Measurements from ENCODE around the gene PAQR5.
"Not testable (repeated sequence)": the region's sequence is repeated elsewhere in the genome, so short reads cannot be mapped to it uniquely, and the experiment has no call there.

Gene PAQR5

GRCh38 chr15:69316291-69316690, 17.6 kb downstream of the PAQR5 start:
- DNase-seq (ENCODE audit: low read depth in 2 of 2): no peak

GRCh38 chr15:69317392-69317841, 18.7 kb downstream of the PAQR5 start:
- no peak for DNase-seq (ENCODE audit: low read depth in 2 of 2)

- DNase-seq (ENCODE audit: low read depth in 2 of 2): no peak
Observed at GRCh38 chr15:69318033-69318432, 19.3 kb downstream of the PAQR5 start.

- DNase-seq (ENCODE audit: low read depth in 2 of 2): no peak
Observed at GRCh38 chr15:69319384-69320375, 21.0 kb downstream of the PAQR5 start.

GRCh38 chr15:69320977-69321554, 22.4 kb downstream of the PAQR5 start:
- DNase-seq (ENCODE audit: low read depth in 2 of 2): no peak

GRCh38 chr15:69323893-69324430, 25.2 kb downstream of the PAQR5 start:
- no peak for DNase-seq (ENCODE audit: low read depth in 2 of 2)

- no peak for DNase-seq (ENCODE audit: low read depth in 2 of 2)
Observed at GRCh38 chr15:69324565-69324964, 25.9 kb downstream of the PAQR5 start.

GRCh38 chr15:69325456-69325971, 26.8 kb downstream of the PAQR5 start:
- no peak for DNase-seq (ENCODE audit: low read depth in 2 of 2)

- no peak for DNase-seq (ENCODE audit: low read depth in 2 of 2)
Observed at GRCh38 chr15:69328080-69328479, 29.4 kb downstream of the PAQR5 start.

- DNase-seq (ENCODE audit: low read depth in 2 of 2): no peak
Observed at GRCh38 chr15:69328739-69329138, 30.0 kb downstream of the PAQR5 start.

GRCh38 chr15:69337138-69337537, 38.4 kb downstream of the PAQR5 start:
- no peak for DNase-seq (ENCODE audit: low read depth in 2 of 2)

- DNase-seq (ENCODE audit: low read depth in 2 of 2): no peak
Observed at GRCh38 chr15:69338535-69339213, 40.0 kb downstream of the PAQR5 start.

- DNase-seq (ENCODE audit: low read depth in 2 of 2): not testable (repeated sequence)
Observed at GRCh38 chr15:69339214-69339543, 40.5 kb downstream of the PAQR5 start.

- DNase-seq (ENCODE audit: low read depth in 2 of 2): no peak
Observed at GRCh38 chr15:69340243-69340900, 41.7 kb downstream of the PAQR5 start.

- DNase-seq (ENCODE audit: low read depth in 2 of 2): no peak
Observed at GRCh38 chr15:69341356-69341755, 42.6 kb downstream of the PAQR5 start.

- no peak for DNase-seq (ENCODE audit: low read depth in 2 of 2)
Observed at GRCh38 chr15:69342460-69343076, 43.9 kb downstream of the PAQR5 start.

GRCh38 chr15:69343133-69343532, 44.4 kb downstream of the PAQR5 start:
- DNase-seq (ENCODE audit: low read depth in 2 of 2): no peak

GRCh38 chr15:69344238-69344637, 45.5 kb downstream of the PAQR5 start:
- no peak for DNase-seq (ENCODE audit: low read depth in 2 of 2)

- peak; percentile 9 to 23 for DNase-seq (ENCODE audit: low read depth in 2 of 2)
Observed at GRCh38 chr15:69346112-69346511, 47.4 kb downstream of the PAQR5 start.

- DNase-seq (ENCODE audit: low read depth in 2 of 2): no peak
Observed at GRCh38 chr15:69351333-69351732, 52.6 kb downstream of the PAQR5 start.

- DNase-seq (ENCODE audit: low read depth in 2 of 2): no peak
Observed at GRCh38 chr15:69351884-69352283, 53.2 kb downstream of the PAQR5 start.

All from fibroblast of skin of left quadriceps (primary cell).